RCC 7860 (cell line): ENCODE measurements around the gene ABHD16B.

Source experiments
- DNase-seq: peaks from one replicate; pipeline ENCODE4 v3.0.0-alpha.2; 2015; ENCODE audit warnings: low spot score
- FAIRE-seq: peaks from 2 replicates; lab custom pipeline; 2012; peaks lifted over from hg19 to GRCh38; lab: Jason Lieb, UNC

The ABHD16B gene

GRCh38 chr20:63892402-63892801, 31.1 kb downstream of the ABHD16B start:
- FAIRE-seq: no peak

GRCh38 chr20:63893999-63894357, 32.7 kb downstream of the ABHD16B start:
- FAIRE-seq (no peak), DNase-seq (no peak)

More at GRCh38 chr20:63892402-63892801, 31.1 kb downstream of the ABHD16B start:
- DNase-seq: no peak

GRCh38 chr20:63894358-63895201, 33.3 kb downstream of the ABHD16B start, which contains the start of gene DNAJC5:
Gene DNAJC5 (plus strand): TSS chr20:63895126. CDS start chr20:63928346, 33,220 bp downstream.
- FAIRE-seq (no peak), DNase-seq (peak; percentile 88)

- FAIRE-seq (no peak), DNase-seq (no peak)
Measured at GRCh38 chr20:63895202-63895951, 34.1 kb downstream of the ABHD16B start.

DNA sequence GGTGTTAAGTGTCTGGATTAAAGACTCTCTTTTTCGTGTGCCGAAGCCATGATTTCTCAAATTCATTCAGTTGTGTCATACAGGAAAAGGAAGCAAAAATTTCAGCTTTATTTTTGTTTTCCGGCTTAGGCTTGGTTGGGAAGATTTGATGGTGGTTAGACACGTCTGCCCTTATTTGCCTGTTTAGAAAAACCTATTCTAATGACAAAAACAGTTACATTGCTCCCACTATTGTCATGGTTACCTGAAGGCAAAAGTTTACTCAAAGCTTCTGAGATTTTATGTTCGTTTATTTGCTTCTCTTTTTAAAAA, 34.6 kb downstream of the ABHD16B start:
- no peak for DNase-seq

GRCh38 chr20:63896264-63897105, 35.2 kb downstream of the ABHD16B start:
- FAIRE-seq (no peak), DNase-seq (peak; percentile 33)

More for the DNA sequence above, 34.6 kb downstream of the ABHD16B start:
- FAIRE-seq: no peak

DNA sequence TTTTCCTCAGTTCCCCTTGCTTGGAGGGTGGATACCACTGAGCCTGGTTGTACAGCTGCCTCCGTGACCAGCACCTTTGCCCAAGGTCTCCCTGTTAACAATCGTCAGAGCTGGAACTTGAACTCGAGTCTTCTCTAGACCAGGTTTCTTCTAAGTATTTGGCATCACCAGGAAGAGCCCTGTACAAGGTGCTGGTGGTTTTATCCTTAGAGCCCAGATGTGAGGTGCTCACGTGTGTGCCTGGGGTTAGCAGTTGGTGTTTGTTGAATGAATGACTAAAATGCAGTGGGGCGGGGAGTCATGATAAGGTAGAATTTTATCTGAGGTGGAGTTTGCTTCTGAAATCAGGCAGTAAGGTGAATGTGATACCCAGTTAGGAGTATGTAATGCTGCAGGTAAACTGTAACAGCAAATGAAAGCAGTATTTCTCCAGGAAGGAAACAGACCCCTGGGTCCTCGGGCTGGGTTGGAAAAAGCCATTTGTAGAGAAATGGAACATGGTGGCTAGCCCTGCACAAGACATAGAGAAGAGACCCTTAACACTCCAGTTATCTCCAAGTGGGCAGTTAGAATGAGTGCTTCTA, 36.8 kb downstream of the ABHD16B start:
- DNase-seq (no peak), FAIRE-seq (no peak)

DNA sequence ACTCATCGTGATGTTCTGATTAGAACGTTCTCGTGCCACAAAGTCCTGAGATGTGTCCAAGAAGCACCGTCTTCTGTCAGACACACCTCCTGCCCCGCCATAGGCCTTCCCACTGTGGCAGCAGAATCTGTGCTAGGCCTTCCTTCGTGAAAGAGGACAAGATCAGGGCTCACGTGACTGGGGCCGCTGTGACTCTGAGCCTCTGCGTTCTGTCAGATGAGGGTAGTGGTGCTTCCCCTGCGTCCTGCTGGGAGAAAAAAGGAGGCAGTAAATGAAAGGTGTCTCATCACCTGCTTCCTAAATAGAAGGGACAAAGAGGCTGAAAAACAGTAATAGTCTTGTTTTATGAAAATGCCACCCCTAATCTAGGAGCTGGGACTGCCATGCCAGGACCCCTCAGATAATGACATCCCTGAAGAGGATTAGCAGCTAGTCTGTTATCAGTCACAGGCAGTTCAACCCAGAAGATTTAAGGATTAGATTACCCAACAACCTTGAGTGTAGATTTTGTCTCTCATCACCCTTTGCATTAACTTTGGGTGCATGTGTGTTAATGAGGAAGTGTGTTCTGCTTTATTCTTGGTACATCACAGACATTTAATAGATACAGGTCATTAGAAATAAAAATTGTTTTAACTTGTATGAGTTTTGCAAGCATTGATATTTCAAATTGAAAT, 37.7 kb downstream of the ABHD16B start:
- DNase-seq (no peak), FAIRE-seq (no peak)

- FAIRE-seq: no peak
- no peak for DNase-seq
Measured at GRCh38 chr20:63900413-63900812, 39.1 kb downstream of the ABHD16B start.

GRCh38 chr20:63903796-63904561, 42.7 kb downstream of the ABHD16B start:
- no peak for FAIRE-seq

GRCh38 chr20:63908008-63908682, 46.8 kb downstream of the ABHD16B start:
- no peak for FAIRE-seq
- no peak for DNase-seq

More at GRCh38 chr20:63903796-63904561, 42.7 kb downstream of the ABHD16B start:
- DNase-seq: no peak

DNA sequence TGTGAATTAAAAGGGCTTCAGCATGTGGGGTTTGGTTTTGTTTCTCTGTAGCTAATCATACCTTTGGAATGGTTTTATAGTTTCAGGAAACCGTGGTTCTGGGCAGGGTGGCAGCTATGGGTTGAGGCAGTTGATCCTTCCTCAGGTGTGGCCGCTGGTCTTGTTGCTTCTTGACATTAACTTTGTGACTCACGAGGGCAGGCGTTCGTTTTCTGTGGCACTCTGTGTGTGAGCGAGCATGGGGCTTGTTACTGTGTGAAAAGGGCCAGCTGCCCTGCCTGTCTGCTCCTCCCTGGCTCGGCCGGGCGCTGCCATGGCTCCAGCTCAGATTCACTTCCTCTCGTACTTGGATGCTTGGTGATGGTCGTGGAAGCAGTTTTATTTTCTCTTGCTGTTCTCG, 49.9 kb downstream of the ABHD16B start:
- DNase-seq (no peak), FAIRE-seq (no peak)
